GM21529 (cell line): ENCODE data around the gene PTAR1.

ENCODE experiments used
- ATAC-seq: cut with Tn5 transposase; IDR thresholded peaks from one replicate; pipeline ENCODE4 v1.9.1; 2021; ENCODE audit not compliant: unreplicated experiment

Gene PTAR1

DNA sequence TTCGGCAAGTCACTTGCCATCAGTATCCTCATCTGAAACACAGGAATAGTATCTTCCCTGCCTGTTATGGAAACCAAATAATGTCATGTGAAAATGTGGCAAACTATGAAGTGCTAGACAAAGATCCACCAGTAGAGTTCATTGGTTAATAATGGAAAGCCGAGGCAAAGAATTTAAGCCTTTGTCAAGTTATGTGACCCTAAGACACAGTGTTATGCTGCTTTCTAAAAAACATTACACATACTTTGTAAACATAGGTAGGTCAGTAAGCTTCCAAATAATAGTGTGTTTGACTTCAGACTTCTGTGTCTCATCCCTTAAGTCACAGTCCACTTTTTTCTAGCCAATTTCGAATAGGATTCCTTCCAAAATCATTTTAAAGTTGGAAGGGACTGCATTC lies 6.0 kb downstream of the PTAR1 start:
- no peak for ATAC-seq

DNA sequence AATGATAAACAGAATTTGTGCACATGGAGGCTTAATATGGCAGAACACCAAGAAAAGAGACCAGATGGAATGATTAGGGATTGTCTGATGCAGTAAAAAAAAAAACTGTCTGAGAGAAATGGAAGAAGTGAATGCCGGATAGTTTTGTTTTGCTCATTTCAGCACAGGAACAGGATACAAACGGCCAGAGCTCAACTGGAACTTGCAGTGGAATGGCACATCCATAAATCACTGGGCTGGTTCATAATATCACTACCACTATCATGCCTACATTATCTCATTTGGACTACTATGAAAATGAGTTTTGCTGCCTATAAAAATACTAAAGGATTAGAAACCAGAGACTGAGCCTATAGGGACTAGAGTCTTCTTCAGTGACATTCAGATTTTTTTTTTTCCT lies 9.7 kb downstream of the PTAR1 start:
- ATAC-seq = no peak

DNA sequence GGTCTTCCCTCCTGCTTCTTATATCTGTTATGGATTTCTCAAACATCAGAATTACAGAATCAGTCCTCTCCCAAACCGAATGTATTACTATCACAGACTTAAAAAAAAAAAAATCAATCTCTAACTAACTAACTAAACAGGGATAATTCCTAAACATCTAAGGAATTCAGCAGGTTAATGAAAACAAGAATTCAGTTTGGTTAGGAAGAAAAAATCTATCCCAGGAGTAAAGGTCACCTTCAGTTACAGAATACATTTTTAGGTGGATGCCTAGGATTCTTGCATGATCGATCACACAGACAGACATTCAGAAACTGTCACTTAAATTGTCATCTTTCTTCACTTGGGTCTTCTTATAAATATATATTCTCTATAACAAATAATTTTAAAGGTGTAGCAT lies 11.5 kb downstream of the PTAR1 start:
- no peak for ATAC-seq

DNA sequence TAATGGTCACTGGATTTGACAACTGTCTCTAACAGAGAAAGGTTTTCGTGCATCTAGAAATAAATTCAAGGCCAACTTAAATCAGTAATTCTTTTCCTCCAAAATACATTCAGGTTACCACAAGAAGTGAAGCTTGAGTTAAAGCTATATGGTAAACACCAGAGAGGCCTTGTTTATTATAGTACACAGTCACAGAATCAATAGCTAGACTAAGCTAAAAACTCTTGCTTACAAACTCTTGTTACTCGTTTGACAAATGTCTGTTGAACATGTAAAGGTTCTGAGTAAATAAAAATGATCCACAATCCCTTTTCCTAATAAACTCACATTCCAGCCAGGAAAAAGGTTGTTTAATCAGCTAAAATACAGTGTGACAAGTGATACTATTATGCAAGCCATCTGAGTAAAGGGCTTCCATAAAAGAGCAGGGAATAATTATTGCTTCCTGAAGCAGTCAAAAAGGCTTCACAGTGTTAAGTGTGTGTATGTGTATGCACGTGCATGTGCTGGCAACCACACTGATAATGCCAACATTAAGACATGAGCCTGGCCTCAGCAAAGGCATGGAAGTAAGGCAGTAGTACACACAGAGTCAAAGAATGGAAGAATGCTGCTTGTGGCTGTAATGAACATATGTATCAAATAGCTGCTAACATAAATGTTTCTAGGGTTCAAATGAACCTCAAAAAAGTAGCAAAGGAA lies 12.8 kb downstream of the PTAR1 start:
- no peak for ATAC-seq

DNA sequence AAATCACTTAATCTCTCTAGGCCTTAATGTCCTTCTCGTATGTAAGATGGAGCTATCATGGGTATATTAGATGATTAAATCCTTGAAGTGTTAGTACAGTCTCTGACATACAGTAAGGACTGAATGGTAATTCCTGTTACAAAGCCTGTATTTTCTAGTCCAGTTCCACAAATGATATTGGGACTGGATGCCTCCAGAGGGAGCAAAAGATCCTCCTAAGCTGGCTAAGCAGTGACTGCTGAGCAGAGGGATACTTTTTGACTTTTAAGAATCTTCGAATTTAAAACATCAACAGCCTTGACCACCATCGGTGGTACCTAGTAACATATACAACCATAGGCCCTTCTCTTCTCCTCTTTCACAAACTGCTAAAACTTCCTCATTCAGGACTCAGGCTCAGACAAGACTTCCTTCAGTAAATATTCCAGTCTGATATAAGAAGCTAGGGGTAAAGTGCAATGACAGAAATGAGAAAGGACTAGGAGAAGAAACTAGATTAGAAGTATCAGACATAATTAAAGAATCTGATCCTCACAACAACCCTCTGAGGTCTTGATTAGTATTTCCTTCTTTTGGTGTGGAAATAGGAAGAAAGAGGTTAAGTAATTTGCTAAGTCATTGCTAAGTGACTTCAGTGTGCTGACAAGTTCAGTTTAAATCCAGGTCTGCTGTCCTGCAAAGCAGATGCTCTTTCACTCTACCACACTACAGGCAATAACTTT lies 13.9 kb downstream of the PTAR1 start:
- ATAC-seq = no peak

DNA sequence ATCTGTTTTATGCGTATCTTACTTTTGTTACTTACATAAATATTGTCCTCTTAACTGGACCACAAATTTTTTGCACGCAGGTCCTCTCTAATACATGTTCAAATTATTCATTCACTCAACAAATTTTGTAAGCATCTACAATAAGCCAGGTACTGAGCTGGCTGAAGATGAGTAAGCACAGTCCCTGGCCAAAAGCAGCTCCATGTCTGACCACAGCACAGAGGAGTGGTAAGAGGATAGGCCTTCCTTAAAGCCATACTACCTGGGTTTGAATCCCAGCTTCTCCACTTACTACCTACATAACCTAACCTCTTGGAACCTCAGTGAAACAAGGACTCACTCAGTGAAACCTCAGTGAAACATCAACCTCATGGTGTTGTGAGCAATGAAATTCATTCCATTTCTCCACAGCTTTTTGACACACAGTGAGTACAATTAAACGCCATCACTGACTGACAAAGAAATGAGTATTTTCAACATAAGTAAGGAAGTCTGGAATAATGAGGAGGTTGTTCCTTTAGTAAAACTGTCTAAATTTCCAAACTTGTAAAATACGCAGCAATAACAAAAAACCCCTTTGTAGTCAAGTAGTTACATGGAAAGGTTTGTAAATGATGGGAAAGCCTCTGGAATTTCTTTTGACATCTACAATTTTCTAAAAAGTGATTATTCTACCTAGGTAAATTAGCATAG lies 15.0 kb downstream of the PTAR1 start:
- no peak for ATAC-seq

DNA sequence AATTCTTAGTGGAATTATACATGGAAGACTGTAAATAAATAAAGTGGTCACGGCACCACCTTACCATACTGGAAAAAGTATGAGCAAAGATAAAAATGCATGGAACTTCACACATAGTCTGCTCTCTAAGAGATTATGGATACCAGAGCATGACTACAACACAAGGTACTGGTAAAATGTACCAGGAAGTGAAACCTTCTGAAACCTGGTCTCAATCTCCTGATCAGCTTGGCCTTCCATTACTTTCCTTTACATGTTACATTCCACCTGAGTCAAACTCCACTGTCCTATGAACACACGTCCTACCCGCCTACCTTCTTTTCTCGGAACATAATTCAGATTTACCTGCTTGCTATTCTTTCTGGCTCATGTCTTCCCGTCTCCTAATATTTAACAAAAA lies 15.9 kb downstream of the PTAR1 start:
- ATAC-seq = no peak

DNA sequence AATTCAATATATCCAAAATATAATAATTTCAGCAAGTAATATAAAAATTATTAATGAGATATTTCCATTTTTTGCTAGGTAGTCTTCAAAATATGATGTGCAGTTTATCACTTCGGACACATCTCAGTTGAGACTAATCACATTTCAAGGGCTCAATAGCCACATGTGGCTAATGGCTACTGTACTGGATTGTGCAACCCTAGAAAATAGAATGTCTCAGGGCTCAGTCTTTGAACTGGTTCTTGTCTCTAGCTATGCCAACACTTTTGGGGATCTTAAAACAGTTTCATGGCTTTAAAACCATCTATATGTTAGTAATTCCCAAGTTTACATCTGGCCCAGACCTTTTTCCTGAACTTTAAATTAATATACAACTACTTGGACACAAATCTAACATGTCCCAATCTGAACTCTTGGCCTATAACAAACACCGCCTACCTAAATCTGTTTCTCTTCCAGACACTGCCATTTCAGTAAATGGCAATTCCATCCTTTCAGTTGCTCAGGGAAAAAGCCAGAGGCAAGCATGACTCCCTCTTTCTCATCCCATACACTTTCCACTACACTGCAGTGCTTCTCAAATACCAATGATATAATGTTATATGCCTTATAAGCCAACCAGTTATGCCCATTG lies 18.8 kb downstream of the PTAR1 start:
- ATAC-seq = no peak

DNA sequence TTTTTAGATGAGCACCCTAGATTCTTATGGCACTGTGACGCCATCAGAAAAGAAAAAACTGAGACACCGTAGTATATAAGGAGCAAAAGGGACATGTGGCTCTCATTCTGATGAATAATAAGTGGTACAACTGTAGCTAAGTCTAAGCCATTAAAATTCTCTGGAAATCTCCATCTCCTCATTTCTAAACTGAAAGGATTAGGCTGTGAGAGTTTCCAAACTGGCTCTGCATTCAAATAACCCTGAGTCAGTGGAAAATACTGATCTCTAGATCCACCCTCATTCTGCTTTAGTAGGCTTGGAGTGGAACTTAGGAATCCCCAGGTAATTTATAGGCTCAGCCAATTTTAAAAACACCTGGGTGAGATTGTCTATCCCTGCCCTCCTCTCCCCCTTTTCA lies 28.5 kb downstream of the PTAR1 start:
- no peak for ATAC-seq

DNA sequence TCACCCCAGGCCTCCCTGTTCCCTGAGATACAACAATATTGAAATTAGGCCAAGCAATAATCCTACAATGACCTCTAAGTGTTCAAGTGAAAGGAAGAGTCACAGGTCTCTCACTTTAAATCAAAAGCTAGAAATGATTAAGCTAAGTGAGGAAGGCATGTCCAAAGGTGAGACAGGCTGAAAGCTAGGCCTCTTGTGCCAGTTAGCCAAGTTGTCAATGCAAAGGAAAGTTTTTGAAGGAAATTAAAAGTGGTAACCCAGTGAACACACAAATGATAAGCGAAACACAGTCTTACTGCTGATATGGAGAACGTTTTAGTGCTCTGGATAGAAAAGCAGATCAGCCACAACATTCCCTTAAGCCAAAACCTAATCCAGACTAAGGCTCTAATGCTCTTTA lies 39.8 kb downstream of the PTAR1 start:
- ATAC-seq = no peak

DNA sequence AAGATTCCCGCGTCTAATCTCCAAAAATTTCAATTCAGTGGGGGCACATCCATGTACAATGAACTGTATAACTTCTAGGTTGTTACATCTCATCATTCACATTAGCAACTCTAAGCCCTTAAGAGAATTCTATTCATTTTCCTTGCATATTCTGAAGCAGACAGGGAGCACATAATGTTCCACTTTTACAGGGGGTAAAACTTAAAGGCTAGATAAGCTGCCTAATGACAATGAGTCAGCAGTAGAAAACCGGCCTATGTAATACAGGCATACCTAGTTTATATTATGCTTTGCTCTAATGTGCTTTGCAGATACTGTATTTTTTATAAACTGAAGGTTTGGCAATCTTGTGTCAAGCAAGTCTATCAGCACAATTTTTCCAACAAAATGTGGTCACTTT lies 40.4 kb downstream of the PTAR1 start:
- ATAC-seq = no peak

DNA sequence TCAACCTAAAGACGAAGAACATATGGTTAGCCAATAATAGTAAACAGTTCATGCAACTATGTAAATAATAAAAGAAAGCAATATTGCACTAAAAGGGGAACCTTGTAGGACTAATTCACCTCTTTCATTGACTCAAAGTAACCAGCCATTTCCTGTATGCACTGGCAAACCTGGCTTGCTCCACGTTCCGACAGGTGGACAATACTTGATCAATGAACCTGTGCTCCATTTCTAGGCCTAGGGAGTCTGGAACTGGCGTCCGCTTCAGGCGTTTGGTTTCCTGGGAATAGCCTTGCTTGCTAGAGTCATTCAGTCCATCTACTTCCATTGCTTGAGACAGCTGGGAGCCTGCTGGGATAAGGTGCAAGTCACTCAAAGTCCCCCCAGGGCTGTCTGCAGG lies 41.6 kb downstream of the PTAR1 start:
- ATAC-seq = no peak

DNA sequence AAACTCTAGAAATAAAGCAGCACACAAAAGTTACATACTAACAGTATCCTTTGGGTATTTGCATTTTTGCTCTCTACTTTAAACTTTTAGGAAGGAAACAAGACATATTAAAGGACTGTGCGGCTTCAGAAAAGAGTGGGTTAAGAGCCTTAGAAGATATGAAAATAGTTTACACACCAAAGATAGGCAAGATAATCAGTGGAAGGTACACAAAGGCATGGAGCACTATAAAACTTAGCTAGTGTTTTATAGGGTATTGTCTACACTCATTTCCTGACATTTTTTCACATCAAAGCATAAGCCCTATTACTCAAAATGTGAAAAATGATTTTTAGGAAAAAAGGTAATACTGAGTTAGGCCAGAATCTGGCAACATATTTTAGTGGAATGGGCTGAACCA lies 44.0 kb downstream of the PTAR1 start:
- ATAC-seq = no peak

DNA sequence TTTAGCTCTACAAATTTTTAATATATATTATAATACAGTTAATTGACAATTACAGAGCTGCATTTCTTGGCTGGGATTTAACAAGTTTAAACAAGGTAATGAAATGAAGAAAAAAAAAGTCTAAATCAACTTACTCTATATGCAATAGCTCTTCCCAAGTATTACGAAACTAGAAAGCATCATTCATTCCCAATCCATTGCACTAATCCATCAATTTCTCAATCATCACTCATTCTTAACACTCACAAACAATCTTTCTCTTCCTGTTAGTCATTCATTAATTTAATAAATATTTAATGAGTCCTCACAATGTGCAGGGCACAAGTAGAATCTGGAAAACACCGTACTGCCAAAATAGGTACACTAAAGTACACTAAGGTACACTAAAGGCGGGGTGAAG lies 44.7 kb downstream of the PTAR1 start:
- ATAC-seq = no peak

DNA sequence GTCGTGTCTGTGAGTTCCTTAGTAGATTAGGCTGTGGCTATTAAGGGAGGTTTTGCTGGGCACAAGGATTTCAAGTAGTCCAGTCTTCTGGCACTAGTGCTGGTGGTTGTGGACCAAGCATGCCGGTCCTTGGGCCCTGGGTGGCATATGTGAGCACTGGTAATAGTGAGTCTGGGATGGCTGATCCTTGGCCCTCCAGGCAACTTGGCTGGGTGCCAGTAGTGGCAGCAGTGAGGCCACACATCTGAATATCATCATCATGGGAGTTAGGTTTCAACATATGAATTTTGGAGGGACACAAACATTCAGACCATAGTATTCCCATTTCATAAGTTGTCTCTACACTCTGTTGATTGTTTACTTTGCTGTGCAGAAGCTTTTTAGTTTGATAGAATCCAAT lies 62.3 kb downstream of the PTAR1 start:
- ATAC-seq = no peak

DNA sequence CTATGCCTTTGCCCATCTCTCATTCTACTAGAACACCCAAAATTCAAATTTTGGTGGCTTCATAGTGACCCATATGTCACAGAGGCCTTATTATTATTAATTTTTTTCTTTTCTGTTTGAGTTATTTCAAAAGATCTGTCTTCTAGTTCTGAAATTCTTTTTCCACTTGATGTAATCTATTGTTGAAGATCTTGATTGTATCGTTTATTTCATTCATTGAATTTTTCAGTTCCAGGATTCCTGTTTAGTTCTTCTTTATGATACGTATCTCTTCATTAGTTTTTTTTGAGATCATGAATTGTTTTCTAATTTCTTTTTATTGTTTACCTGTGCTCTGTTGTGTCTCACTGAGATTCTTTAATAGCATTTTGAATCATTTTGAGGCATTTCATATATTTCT lies 63.0 kb downstream of the PTAR1 start:
- no peak for ATAC-seq

DNA sequence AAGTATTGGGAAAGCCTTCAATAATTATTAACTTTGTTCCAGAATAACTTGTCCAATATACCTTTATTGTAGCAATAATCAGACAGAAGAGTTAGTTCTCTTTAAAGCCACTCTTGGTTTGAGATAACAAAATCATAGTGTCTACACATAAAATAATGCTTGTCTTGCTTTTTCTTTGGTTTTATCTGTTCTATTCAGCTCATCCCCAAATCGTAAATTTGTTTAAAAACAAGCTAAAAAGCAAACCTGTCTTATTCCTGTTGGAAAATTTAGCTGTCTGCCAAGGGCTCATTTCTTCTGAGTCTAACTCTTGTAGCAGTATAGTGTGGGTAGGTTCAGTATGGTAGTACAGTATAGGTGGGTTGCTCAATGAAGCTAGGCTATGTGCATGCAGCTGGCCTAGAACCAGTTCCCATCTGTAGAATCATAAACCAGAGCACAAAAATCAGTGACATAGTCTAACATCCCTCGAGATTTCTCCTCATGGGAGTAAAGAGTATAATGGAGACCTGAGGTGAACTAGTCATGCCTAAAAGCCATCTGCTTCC lies 69.7 kb downstream of the PTAR1 start:
- no peak for ATAC-seq

DNA sequence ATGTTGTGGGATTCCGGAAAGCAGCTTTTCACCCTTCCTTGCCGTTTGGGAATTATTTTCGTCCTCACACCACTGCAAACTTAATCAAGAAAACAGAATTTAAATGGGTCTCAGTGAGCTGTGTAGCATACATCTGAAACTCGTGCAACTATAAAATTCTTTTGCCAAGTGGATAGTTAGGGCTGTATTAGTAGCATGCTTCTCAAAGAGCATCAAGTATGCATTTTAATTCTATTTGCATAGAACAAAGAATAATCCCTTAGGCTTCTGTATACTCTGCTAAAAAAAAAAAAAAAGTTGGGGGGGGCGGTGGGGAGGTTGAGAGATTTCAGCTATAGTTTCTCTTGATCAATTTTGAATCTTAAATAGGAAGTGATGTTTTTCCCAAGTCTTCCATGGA lies 75.9 kb downstream of the PTAR1 start:
- ATAC-seq = no peak

DNA sequence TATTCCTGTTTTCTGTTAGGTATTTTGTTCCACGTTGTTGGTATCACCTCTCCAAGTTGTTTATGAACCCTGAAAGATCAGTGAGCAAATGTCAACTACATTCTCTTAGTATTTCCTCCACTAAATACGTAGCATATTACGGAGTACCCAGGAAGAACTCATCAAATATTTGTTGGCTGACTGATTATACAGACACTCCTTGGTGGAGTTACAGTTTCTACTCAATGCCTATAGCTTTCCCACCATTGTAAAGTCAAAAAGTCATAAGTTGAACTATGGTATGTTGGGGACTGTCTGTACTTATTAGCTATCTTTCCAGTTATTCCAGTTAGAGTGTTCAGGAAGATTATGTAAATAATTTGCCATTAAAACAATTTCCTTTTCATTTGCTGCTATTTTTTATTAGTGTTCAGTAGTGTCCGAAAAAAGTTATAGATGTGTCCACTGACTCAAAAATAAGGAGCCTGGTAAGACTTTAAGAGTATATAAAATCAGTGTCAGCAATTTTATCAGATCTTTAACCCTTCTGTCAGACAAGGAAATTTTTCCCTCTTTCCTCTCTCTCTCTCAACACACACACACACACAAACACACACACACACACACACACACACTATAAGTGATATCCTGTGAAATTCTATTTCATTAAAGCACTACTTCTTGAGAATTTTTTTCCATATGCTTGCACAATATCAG lies 80.8 kb downstream of the PTAR1 start:
- ATAC-seq = no peak

DNA sequence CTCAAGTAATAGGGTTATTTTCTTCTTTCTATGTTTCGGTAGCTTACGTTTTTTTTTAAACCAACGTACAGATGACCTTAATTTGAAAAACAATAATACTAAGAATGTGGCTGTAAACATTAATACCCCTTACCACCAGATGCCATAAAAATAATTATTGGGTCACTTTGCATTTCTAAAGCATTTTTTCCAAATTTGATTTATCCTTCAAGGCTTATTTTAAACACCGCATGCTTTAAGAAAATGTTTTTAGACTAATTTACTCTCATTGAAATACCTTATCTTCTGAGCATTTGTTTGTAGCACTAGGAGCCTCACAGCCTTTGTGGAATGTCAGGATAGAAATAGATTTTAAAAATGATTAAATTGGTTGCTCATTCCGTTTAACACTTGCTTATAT lies 81.9 kb downstream of the PTAR1 start:
- no peak for ATAC-seq

DNA sequence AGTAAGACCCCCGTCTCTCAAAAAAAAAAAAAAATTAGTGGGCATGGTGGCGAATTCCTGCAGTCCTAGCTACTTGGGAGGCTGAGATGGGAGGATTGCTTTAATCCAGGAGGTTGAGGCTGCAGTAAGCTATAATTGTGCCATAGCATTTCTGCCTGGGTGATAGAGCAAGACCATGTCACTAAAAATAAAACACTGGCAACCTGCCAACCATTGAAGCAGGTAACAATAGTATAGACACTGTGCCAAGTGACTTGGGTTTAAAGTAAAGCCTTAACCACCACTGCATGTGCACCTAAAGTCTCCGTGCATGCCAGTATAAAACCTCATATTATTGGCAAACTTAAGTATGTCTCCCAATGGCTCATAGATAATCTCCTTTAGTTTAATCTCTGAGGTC lies 84.2 kb downstream of the PTAR1 start:
- ATAC-seq = no peak
